IMR-90 (cell line): ENCODE measurements around the gene SRRM2.

Experiments used
- POLR2A ChIP-seq: IDR thresholded peaks from 2 replicates; pipeline ENCODE4 v1.6.1; 2012; ENCODE audit warnings: mild to moderate bottlenecking, low read depth, low read length
- RAD21 ChIP-seq: IDR thresholded peaks from 2 replicates; pipeline ENCODE4 v1.6.1; 2012; ENCODE audit warnings: low read length, improper control_type of control experiment
- RCOR1 ChIP-seq: IDR thresholded peaks from 2 replicates; pipeline ENCODE4 v1.6.1; 2012; ENCODE audit warnings: mild to moderate bottlenecking, low read length, improper control_type of control experiment; ENCODE audit not compliant: insufficient replicate concordance
- TF ChIP-seq, protein P1 (sequence below): conservative IDR thresholded peaks from 2 replicates; pipeline ENCODE4 v1.5.1; 2012; ENCODE audit warnings: mild to moderate bottlenecking, low read depth, low read length, improper control_type of control experiment

DNA sequence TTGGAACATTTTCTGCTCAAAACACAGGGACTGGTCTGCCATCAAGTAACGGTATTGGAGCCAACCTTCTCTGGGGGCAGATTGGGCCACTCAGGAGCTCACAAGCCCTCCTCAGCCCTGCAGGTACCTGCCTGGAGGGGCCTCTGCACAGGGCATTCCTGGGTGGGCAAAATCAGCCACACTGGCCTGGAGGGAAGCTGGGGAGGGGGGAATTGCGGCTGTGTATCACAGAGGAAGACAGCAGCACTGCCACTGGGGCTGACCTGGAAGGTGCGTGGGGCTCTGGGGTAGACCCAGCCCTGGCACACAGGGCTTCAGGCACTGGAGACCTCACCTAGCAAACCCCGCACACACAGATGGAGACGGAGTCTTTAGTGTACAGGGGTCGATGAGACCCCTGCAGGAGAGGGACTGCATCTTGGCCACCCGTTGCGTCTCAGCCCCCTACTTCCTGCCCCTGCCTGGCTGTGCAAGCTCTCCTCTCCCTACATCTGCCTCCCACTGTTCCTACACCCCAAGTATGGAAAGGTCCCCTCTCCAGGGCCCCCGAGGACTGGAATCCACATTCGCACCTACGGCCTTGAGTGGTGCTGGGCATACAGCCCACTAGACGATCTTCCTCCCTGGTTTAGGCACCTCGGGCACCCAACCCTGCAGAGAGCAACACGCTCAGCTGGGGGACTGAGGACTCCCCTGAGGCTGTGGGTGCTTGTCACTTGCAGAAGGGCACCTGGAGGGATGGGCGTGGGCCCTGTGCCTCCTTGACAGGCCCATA lies 7.1 kb upstream of the SRRM2 start:
- TF ChIP-seq POLR2A, result no peak
- TF ChIP-seq RCOR1, result no peak
- TF ChIP-seq, protein P1, sequence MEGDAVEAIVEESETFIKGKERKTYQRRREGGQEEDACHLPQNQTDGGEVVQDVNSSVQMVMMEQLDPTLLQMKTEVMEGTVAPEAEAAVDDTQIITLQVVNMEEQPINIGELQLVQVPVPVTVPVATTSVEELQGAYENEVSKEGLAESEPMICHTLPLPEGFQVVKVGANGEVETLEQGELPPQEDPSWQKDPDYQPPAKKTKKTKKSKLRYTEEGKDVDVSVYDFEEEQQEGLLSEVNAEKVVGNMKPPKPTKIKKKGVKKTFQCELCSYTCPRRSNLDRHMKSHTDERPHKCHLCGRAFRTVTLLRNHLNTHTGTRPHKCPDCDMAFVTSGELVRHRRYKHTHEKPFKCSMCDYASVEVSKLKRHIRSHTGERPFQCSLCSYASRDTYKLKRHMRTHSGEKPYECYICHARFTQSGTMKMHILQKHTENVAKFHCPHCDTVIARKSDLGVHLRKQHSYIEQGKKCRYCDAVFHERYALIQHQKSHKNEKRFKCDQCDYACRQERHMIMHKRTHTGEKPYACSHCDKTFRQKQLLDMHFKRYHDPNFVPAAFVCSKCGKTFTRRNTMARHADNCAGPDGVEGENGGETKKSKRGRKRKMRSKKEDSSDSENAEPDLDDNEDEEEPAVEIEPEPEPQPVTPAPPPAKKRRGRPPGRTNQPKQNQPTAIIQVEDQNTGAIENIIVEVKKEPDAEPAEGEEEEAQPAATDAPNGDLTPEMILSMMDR, result no peak
- no peak for TF ChIP-seq RAD21
